NCI-H1105 (cell line): ENCODE measurements around the gene GNG7.
"Not testable (repeated sequence)": the region's sequence is repeated elsewhere in the genome, so short reads cannot be mapped to it uniquely, and the experiment has no call there.

Experiments
- DNase-seq: peaks from one replicate; lab custom pipeline; 2025; lab: John Stamatoyannopoulos, UW

GNG7 gene

GRCh38 chr19:2619076-2619475, 83.4 kb downstream of the GNG7 start:
- DNase-seq = no peak

GRCh38 chr19:2618611-2619010, 83.9 kb downstream of the GNG7 start:
- DNase-seq = no peak

GRCh38 chr19:2617393-2618165, 84.9 kb downstream of the GNG7 start:
- no peak for DNase-seq

GRCh38 chr19:2616741-2617392, 85.6 kb downstream of the GNG7 start:
- no peak for DNase-seq

- no peak for DNase-seq
Observed at GRCh38 chr19:2615782-2616181, 86.7 kb downstream of the GNG7 start.

- DNase-seq = no peak
Observed at GRCh38 chr19:2613507-2614295, 88.8 kb downstream of the GNG7 start.

- DNase-seq = no peak
Observed at GRCh38 chr19:2612619-2613249, 89.8 kb downstream of the GNG7 start.

- no peak for DNase-seq
Observed at GRCh38 chr19:2611483-2612464, 90.7 kb downstream of the GNG7 start.

GRCh38 chr19:2610637-2611482, 91.6 kb downstream of the GNG7 start:
- peak; percentile 79 for DNase-seq

- no peak for DNase-seq
Observed at GRCh38 chr19:2609389-2610116, 92.9 kb downstream of the GNG7 start.

GRCh38 chr19:2609034-2609388, 93.5 kb downstream of the GNG7 start:
- DNase-seq = not testable (repeated sequence)

- DNase-seq = no peak
Observed at GRCh38 chr19:2608602-2608922, 93.9 kb downstream of the GNG7 start.

GRCh38 chr19:2607712-2608601, 94.5 kb downstream of the GNG7 start:
- peak; percentile 65 for DNase-seq

GRCh38 chr19:2606774-2607173, 95.7 kb downstream of the GNG7 start:
- not testable (repeated sequence) for DNase-seq

- DNase-seq = not testable (repeated sequence)
Observed at GRCh38 chr19:2605889-2606288, 96.6 kb downstream of the GNG7 start.

- no peak for DNase-seq
Observed at GRCh38 chr19:2604747-2605329, 97.7 kb downstream of the GNG7 start.

- DNase-seq = no peak
Observed at GRCh38 chr19:2603334-2603733, 99.2 kb downstream of the GNG7 start.
